ENCODE data around the gene KCNN2. TPM values are rescaled to one million over a fixed set of nuclear protein-coding genes. Genes with fewer than 3 reads are reported as not detected.

The KCNN2 gene
- total and polyA plus RNA-seq, 10 of the 15 experiments (the other 5 are each of a cell fraction or from before 2014, with no cell fraction given) = 0.21 to 3.6 (median 0.79) TPM

- TF ChIP-seq CTCF (IDR thresholded peaks at IDR 0.05 in 2 of 3, conservative IDR thresholded peaks at IDR 0.05 in 1 of 3; ENCODE audit: control insufficient read depth in 2 of 3, extremely low read depth in 1 of 3, insufficient read depth in 1 of 3, low read depth in 3 of 3, low read length in 3 of 3) = peak in 1 of 3 experiments; percentile 14; a peak in 1 of 6 replicates
- TF ChIP-seq ELK1 (IDR thresholded peaks at IDR 0.05; ENCODE audit: low read depth, low read length) = no peak
- TF ChIP-seq NFYB (IDR thresholded peaks at IDR 0.05; ENCODE audit: insufficient read depth, low read depth, low read length) = no peak
Observed at GRCh38 chr5:114417519-114417918, 55.6 kb downstream of the KCNN2 start (continued).

- H3K4me1 ChIP-seq (ENCODE audit: control insufficient read depth, insufficient read depth, low read length) = no peaks in the 10 kb centered on the region
- BruUV-seq (replicated peaks) = no TSS peak
- H3K36me3 ChIP-seq (ENCODE audit: control insufficient read depth in 2 of 2, insufficient read depth in 2 of 2, low read length in 1 of 2) = no peaks in the 10 kb centered on the region
- peak overlapping the region; percentile 4; the same call in 1 of the 2 replicates for H3K4me2 ChIP-seq (ENCODE audit: control insufficient read depth, insufficient read depth)
- ATAC-seq (peak; percentile 91), DNase-seq (ENCODE audit: low read depth, low spot score) (peak; percentile 56), FAIRE-seq (no peak)
- ChIA-PET POLR2A (interaction anchor here (0.6 to 3.1 kb wide), 8 partner anchors 9 to 50 kb away, joined by 3 to 28 read pairs (median 7); no protein-coding TSS in a partner anchor), RAD21 (ENCODE audit: unreplicated experiment) (interaction anchor here (1.0 to 10.7 kb wide), 5 partner anchors 16 to 57 kb away, joined by 3 to 217 read pairs (median 45); partner anchors contain the start of gene KCNN2), CTCF (interaction anchor here (0.5 to 11.0 kb wide), 11 partner anchors 9 to 57 kb away, joined by 3 to 130 read pairs (median 5); partner anchors contain the start of gene KCNN2), SMC1A (ENCODE audit: uncharacterized antibody, unreplicated experiment) (interaction anchor here (1.4 to 13.5 kb wide), 7 partner anchors 15 to 53 kb away, joined by 4 to 347 read pairs (median 16); no protein-coding TSS in a partner anchor)
- in situ Hi-C loops (cut with MboI) (loop anchor here (25.0 kb wide), 1 partner anchor 1431 kb away; the partner anchor contains the start of gene DCP2), intact Hi-C loops (cut with micrococcal nuclease; ENCODE audit: unreplicated experiment) (loop anchor here (1.0 to 2.0 kb wide), 2 partner anchors 16 to 56 kb away; partner anchors contain the start of gene KCNN2)
- H3K4me3 ChIP-seq = 0 out of 2 replicates have a peak overlapping the region, but pooled peaks have one; percentile 3
- no peaks in the 10 kb centered on the region for H4K20me1 ChIP-seq (ENCODE audit: control insufficient read depth, insufficient read depth)
- H3K27me3 ChIP-seq (replicated peaks in 1 of 2; ENCODE audit: control insufficient read depth in 2 of 2, insufficient read depth in 2 of 2, low read length in 1 of 2) = no peaks in the 10 kb centered on the region
- H3K9ac ChIP-seq (ENCODE audit: control insufficient read depth, insufficient read depth, low read length) = no peak overlapping the region
- WGBS (ENCODE audit: insufficient coverage, insufficient replicate concordance, low lambda C conversion rate, missing lambda C conversion rate) = 29% methylated on average over 8 of the region's 8 CpGs
- no peak overlapping the region; the same call in 1 of the 2 replicates for H2AFZ ChIP-seq (ENCODE audit: control insufficient read depth, low read depth, low read length)
- no peaks in the 10 kb centered on the region for H3K79me2 ChIP-seq (ENCODE audit: control insufficient read depth, insufficient read depth, low read length)
- H3K9me3 ChIP-seq (replicated peaks; ENCODE audit: control insufficient read depth, insufficient read depth, low read length) = no peaks in the 10 kb centered on the region
- peak overlapping the region; percentile 43; the same call in 1 of the 2 replicates for H3K27ac ChIP-seq (ENCODE audit: control insufficient read depth, insufficient read depth)
- TF ChIP-seq JUND (IDR thresholded peaks at IDR 0.05; ENCODE audit: low read depth, low read length) (no peak), POU2F2 (IDR thresholded peaks at IDR 0.05; ENCODE audit: borderline replicate concordance, low read depth, low read length) (0 out of 3 replicates have a peak, but pooled peaks have one; percentile 26), FOXK2 (IDR thresholded peaks at IDR 0.05) (no peak), CHD4 (IDR thresholded peaks at IDR 0.05) (no peak), TCF12 (IDR thresholded peaks at IDR 0.05; ENCODE audit: low read depth, low read length) (0 out of 2 replicates have a peak, but pooled peaks have one; percentile 40), FOXM1 (IDR thresholded peaks at IDR 0.05; ENCODE audit: low read depth, low read length) (peak; percentile 85; the same call in 1 of the 2 replicates), NR2C1 (IDR thresholded peaks at IDR 0.05) (no peak), POLR2AphosphoS5 (IDR thresholded peaks at IDR 0.05; ENCODE audit: low read length) (no peak), YY1 (IDR thresholded peaks at IDR 0.05; ENCODE audit: low read depth, low read length) (no peak), NR2F1 (conservative IDR thresholded peaks at IDR 0.05) (0 out of 2 replicates have a peak, but pooled peaks have one; percentile 32)
Observed at GRCh38 chr5:114418176-114419066, 56.6 kb downstream of the KCNN2 start.
